ENCODE data around the gene SLC4A8.
"Not testable (repeated sequence)": the region's sequence is repeated elsewhere in the genome, so short reads cannot be mapped to it uniquely, and the experiment has no call there.

Gene SLC4A8

GRCh38 chr12:51428256-51428655 is 3.6 kb downstream of the SLC4A8 start:
- no peak for DNase-seq (ENCODE audit: low read depth in 2 of 2, low spot score in 1 of 2)

DNA sequence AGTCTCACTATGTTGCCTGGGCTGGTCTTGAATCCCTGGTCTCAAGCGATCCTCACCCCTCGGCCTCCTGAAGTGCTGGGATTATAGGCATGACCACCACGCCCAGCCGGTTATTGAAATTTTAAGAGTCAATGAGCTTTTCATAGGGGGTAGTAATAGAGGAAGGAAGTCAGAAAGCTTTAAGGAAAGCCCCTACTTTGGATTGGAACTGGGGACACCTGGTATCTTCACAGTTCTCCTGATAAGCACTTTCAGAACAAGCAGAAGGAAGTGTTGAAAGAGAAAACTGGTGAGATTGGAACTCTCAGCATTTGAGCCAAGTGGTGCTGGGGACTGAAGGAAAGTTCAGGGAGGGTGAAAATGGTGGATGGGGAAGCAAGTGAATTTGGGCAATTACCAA is 5.1 kb downstream of the SLC4A8 start:
- no peak for DNase-seq (ENCODE audit: low read depth in 2 of 2, low spot score in 1 of 2)

- DNase-seq (ENCODE audit: low read depth in 2 of 2, low spot score in 1 of 2) = no peak
Observed at GRCh38 chr12:51430196-51430895, 5.7 kb downstream of the SLC4A8 start.

DNA sequence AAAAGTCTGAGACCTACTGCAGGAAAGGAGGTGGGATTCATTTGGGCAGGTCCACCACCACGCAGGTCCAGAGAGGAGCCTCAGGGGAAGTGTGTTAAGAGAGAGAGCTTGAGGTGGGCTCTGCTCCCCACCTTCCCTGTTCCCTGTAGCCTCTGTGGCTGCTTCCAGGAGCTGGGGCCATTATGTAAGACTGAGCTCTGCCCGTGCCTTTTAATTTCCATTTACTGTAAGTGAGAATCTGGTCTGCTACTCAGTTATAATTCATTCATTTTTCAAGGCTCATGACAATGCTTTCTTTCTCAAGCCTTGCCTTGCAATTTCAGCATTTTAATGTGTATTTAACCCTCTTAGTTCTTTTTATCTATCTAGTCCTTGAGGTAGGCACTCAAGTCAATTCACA is 8.3 kb downstream of the SLC4A8 start:
- no peak for DNase-seq (ENCODE audit: low read depth in 2 of 2, low spot score in 1 of 2)

DNA sequence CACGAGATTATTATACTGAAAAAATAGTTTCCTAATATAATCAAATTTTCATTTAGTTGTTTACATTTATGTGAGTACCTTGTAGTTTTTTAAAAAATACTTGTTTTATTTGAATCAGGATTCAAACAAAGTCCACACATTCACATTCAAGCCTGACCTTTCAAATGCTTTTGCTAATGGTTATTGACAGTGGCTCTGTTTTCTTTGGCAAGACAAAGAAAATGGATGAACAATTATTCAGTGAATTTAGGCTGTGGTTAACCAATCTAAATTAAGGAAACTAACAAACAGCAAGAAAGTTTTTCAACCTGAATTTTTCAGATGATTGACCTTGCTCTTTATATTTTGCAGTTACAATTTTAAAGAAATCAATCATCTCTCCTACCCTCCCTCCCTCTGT is 9.7 kb downstream of the SLC4A8 start:
- DNase-seq (ENCODE audit: low read depth in 2 of 2, low spot score in 1 of 2) = no peak

DNA sequence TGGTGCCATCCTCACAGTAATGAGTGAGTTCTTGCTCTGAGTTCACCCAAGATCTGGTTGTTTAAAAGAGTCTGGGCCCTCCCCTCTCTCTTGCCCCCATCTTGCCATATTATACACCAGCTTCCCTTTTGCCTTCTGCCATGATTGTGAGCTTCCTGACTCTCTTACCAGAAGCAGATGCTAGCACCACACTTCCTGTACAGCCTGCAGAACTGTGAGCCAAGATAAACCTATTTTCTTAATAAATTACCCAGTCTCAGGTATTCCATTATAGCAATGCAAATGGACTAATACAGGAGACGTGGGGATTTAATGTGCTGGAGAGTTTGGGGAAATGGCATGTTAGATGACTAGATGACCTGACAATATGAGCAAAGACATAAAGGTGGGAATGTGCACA is 12.8 kb downstream of the SLC4A8 start:
- no peak for DNase-seq (ENCODE audit: low read depth in 2 of 2, low spot score in 1 of 2)

DNA sequence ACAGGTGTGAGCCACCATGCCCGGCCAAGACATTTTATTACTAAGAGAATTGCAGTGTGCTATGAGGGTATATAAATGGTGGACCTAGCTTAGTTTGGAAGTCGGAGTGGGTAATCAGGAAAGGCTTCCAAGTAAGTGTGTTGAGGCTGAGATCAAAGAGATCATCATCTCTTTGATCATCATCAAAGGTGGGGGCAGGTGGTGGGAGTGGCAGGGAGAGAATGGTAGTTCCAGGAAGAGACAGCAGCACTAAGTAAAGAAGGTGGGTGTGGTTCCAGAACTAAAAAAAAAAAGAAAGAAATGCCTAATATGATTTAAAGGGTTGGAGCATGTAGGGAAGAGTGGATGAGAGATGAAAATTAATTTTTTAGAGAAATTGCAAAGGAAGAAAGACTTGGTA is 14.7 kb downstream of the SLC4A8 start:
- no peak for DNase-seq (ENCODE audit: low read depth in 2 of 2, low spot score in 1 of 2)

GRCh38 chr12:51441583-51441982 is 17.0 kb downstream of the SLC4A8 start:
- no peak for DNase-seq (ENCODE audit: low read depth in 2 of 2, low spot score in 1 of 2)

GRCh38 chr12:51442324-51442723 is 17.7 kb downstream of the SLC4A8 start:
- no peak for DNase-seq (ENCODE audit: low read depth in 2 of 2, low spot score in 1 of 2)

GRCh38 chr12:51443573-51443972 is 18.9 kb downstream of the SLC4A8 start:
- no peak for DNase-seq (ENCODE audit: low read depth in 2 of 2, low spot score in 1 of 2)

DNA sequence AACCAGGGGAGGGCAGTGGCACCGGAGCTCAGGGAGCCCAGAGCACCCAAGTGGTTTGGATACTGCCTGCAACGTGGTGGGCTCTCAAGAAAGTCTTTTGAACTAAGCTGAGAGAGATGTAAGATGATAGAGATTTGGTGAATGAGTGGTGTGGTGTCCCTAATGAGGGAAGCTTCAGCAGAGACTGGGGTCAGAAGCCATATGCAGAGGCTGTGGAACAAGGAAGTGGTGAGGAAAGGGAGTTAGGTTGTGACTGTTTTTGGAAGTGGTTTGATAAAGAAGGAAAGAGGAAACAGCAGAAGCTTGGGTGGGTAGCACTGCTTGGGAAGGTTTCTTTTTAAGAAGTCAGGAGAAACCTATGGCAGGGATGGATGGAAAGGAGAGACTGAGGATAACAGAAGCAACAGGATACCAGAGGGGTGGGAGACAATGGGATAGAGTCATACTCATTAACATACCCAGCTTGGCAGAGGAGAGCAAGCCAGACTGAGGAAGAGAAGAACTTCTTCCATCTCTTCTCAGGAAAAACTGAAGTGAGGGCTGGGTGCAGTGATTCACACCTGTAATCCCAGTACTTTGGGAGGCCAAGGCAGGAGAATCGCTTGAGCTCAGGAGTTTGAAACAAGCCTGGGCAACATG is 24.1 kb downstream of the SLC4A8 start:
- DNase-seq (ENCODE audit: low read depth in 2 of 2, low spot score in 1 of 2) = no peak

- DNase-seq (ENCODE audit: low read depth in 2 of 2, low spot score in 1 of 2) = no peak
Observed at GRCh38 chr12:51449580-51450246, 25.1 kb downstream of the SLC4A8 start.

- no peak for DNase-seq (ENCODE audit: low read depth in 2 of 2, low spot score in 1 of 2)
Observed at GRCh38 chr12:51450333-51450732, 25.7 kb downstream of the SLC4A8 start.

- no peak for DNase-seq (ENCODE audit: low read depth in 2 of 2, low spot score in 1 of 2)
Observed at GRCh38 chr12:51450806-51451205, 26.2 kb downstream of the SLC4A8 start.

- not testable (repeated sequence) for DNase-seq (ENCODE audit: low read depth in 2 of 2, low spot score in 1 of 2)
Observed at GRCh38 chr12:51454016-51454415, 29.4 kb downstream of the SLC4A8 start.

DNA sequence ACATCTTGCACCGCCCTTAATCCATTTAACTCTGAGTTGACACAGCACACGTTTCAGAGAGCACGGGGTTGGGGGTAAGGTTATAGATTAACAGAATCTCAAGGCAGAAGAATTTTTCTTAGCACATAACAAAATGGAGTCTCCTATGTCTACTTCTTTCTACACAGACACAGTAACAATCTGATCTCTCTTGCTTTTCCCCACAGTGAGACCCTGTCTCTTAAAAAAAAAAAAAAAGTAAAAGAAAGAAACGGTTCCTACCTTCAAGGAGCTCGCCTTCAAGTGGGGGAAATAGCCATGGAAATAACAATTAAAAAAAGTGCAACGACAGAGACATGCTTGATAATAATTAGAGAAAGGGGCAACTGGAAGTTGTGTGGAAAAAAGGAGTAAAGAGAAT is 30.4 kb downstream of the SLC4A8 start:
- DNase-seq (ENCODE audit: low read depth in 2 of 2, low spot score in 1 of 2) = not testable (repeated sequence)

- no peak for DNase-seq (ENCODE audit: low read depth in 2 of 2, low spot score in 1 of 2)
Observed at GRCh38 chr12:51458635-51459034, 34.0 kb downstream of the SLC4A8 start.

- no peak for DNase-seq (ENCODE audit: low read depth in 2 of 2, low spot score in 1 of 2)
Observed at GRCh38 chr12:51460519-51460918, 35.9 kb downstream of the SLC4A8 start.

DNA sequence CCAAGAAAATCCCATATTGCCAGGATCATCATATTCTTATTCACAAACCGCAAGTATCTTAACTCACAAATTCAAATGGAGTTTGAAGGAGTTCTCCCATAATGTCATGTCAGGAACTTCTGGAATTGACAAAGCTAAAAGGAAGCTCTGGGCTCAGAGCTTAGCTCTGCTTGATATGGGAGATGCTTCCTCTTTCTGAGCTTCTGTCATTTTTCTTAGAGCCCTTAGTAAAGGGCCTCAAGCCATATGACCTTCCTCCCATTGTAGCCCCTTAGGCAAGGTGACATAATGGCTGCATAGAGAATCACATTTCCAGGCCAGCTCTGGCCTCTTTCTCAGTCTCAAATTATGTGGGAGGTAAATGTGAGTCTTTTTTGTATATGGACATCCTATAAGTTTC is 40.9 kb downstream of the SLC4A8 start:
- DNase-seq (ENCODE audit: low read depth in 2 of 2, low spot score in 1 of 2) = no peak

GRCh38 chr12:51470116-51470515 is 45.5 kb downstream of the SLC4A8 start:
- DNase-seq (ENCODE audit: low read depth in 2 of 2, low spot score in 1 of 2) = no peak

DNA sequence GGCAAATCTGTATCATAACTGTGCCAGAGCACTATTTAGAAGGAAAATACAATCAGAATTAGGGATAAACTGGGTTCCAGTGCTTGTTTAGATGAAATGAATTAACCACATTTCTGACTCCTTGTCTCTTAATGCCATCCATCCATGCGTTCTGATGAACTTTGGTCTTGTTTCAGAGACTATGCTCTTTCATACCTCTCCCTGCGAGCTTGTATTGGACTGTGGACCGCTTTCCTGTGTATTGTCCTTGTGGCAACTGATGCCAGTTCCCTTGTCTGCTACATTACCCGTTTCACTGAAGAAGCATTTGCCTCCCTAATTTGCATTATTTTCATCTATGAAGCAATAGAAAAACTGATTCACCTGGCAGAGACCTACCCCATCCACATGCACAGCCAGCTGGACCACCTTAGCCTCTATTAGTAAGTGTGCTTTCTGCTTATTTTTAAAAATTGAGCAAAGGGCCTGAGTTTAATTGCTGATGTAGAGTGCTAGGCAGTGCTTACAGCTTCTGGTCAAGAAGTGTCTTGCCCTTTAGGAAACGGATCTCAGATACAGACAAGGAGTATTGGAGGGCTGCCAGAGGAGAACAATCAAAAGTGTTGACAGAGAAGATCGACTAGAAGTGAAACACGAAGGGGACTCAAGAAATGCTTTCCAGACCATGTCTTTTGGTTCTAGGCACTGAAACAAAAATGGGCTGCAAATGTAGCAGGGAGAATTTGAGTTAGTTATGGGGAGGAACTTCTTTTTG is 46.7 kb downstream of the SLC4A8 start:
- DNase-seq (ENCODE audit: low read depth in 2 of 2, low spot score in 1 of 2) = no peak

GRCh38 chr12:51472984-51473383 is 48.4 kb downstream of the SLC4A8 start:
- DNase-seq (ENCODE audit: low read depth in 2 of 2, low spot score in 1 of 2) = no peak

Data from stimulated activated CD8-positive, alpha-beta memory T cell treated with anti-CD3 and anti-CD28 coated beads, Interleukin-4, amount 100 ng/mL, for 1 hour (primary cell).